GM23338 (cell line): ENCODE measurements around the gene SFRP5. TPM values are rescaled to one million over a fixed set of nuclear protein-coding genes. Genes with fewer than 3 reads are reported as not detected.

Source experiments
- ATAC-seq: fragments of 200-7000 bp; cut with Tn5 transposase; 3 replicates; pipeline ENCODE4 v1.9.1; 2020
- DNase-seq: peaks from one replicate; pipeline ENCODE4 v3.0.0-alpha.2; 2015; ENCODE audit warnings: low spot score
- H2AFZ ChIP-seq: fragments of 200-600 bp; sonication (generic); 2 replicates; pipeline ENCODE4 v1.8.0; 2016; ENCODE audit warnings: antibody characterized with exemption, mild to moderate bottlenecking, moderate library complexity
- H3F3A ChIP-seq: fragments of 200-600 bp; sonication (generic); replicated peaks from 2 replicates; pipeline ENCODE4 v1.8.0; 2017; ENCODE audit warnings: antibody characterized with exemption, mixed run types, low read depth
- H3K27ac ChIP-seq: fragments of 200-600 bp; sonication (generic); 2 replicates; pipeline ENCODE4 v1.6.1; 2016; ENCODE audit warnings: low read depth
- H3K27me3 ChIP-seq: fragments of 200-600 bp; sonication (generic); 2 replicates; pipeline ENCODE4 v1.8.0; 2016; ENCODE audit warnings: mild to moderate bottlenecking, mixed run types, moderate library complexity; ENCODE audit not compliant: insufficient read depth
- H3K36me3 ChIP-seq: fragments of 200-600 bp; sonication (generic); 2 replicates; pipeline ENCODE4 v1.8.0; 2016; ENCODE audit warnings: mild to moderate bottlenecking; ENCODE audit not compliant: insufficient read depth
- H3K4me1 ChIP-seq: fragments of 200-600 bp; sonication (generic); 2 replicates; pipeline ENCODE4 v1.8.0; 2016; ENCODE audit warnings: mild to moderate bottlenecking, moderate library complexity; ENCODE audit not compliant: insufficient read depth
- H3K4me2 ChIP-seq: fragments of 200-600 bp; sonication (generic); 2 replicates; pipeline ENCODE4 v1.7.1; 2017; ENCODE audit warnings: mixed run types
- H3K4me3 ChIP-seq: fragments of 200-600 bp; sonication (generic); 2 replicates; pipeline ENCODE4 v1.6.1; 2016; ENCODE audit warnings: mixed run types
- H3K79me2 ChIP-seq: fragments of 200-600 bp; sonication (generic); replicated peaks from 2 replicates; pipeline ENCODE4 v1.8.0; 2017; ENCODE audit warnings: mild to moderate bottlenecking; ENCODE audit not compliant: insufficient read depth
- H3K9me2 ChIP-seq: fragments of 200-600 bp; sonication (generic); 2 replicates; pipeline ENCODE4 v1.8.0; 2017; ENCODE audit not compliant: insufficient read depth
- H4K20me1 ChIP-seq: fragments of 200-600 bp; sonication (generic); replicated peaks from 2 replicates; pipeline ENCODE4 v1.8.0; 2017; ENCODE audit warnings: mild to moderate bottlenecking; ENCODE audit not compliant: insufficient read depth
- H3K27ac Mint-ChIP-seq: 2 replicates; pipeline ENCODE4 v1.8.0; 2020; ENCODE audit warnings: inconsistent platforms, mild to moderate bottlenecking, moderate library complexity, mixed read lengths
- H3K27me3 Mint-ChIP-seq: 3 replicates; pipeline ENCODE4 v1.8.0; 2022; ENCODE audit warnings: low read depth, mild to moderate bottlenecking, moderate library complexity, mixed read lengths, inconsistent platforms; ENCODE audit not compliant: insufficient read depth, poor library complexity
- H3K36me3 Mint-ChIP-seq: 3 replicates; pipeline ENCODE4 v1.8.0; 2021; ENCODE audit warnings: low read depth, mild to moderate bottlenecking, inconsistent platforms, moderate library complexity, mixed read lengths
- H3K4me1 Mint-ChIP-seq: 3 replicates; pipeline ENCODE4 v1.8.0; 2020; ENCODE audit warnings: mild to moderate bottlenecking, inconsistent platforms, mixed read lengths
- H3K4me3 Mint-ChIP-seq: 3 replicates; pipeline ENCODE4 v1.8.0; 2021; ENCODE audit warnings: moderate library complexity, mild to moderate bottlenecking, inconsistent platforms, mixed read lengths
- H3K9me3 Mint-ChIP-seq: 3 replicates; pipeline ENCODE4 v1.8.0; 2020; ENCODE audit warnings: moderate library complexity, mild to moderate bottlenecking, inconsistent platforms, mixed read lengths
- CREB1 ChIP-seq: fragments of 250-450 bp; sonication (Bioruptor Pico); IDR thresholded peaks from 2 replicates; pipeline ENCODE4 v1.5.0; 2020; ENCODE audit warnings: low read depth, mild to moderate bottlenecking, moderate library complexity
- EZH2phosphoT487 ChIP-seq: fragments of 200-600 bp; sonication (generic); IDR thresholded peaks from one replicate; pipeline ENCODE4 v1.8.1; 2018; ENCODE audit warnings: antibody characterized with exemption; ENCODE audit not compliant: unreplicated experiment
- JUNB ChIP-seq: IDR thresholded peaks from one replicate; pipeline ENCODE4 v1.6.1; 2016; ENCODE audit warnings: antibody characterized with exemption; ENCODE audit not compliant: unreplicated experiment
- NANOG ChIP-seq: IDR thresholded peaks from 2 replicates; pipeline ENCODE4 v1.6.1; 2016; ENCODE audit warnings: antibody characterized with exemption, borderline replicate concordance
- STAT1 ChIP-seq: IDR thresholded peaks from one replicate; pipeline ENCODE4 v1.6.1; 2016; ENCODE audit warnings: antibody characterized with exemption; ENCODE audit not compliant: unreplicated experiment
- ZNF114 ChIP-seq: fragments of 250-450 bp; sonication (Bioruptor Pico); IDR thresholded peaks from 2 replicates; pipeline ENCODE4 v1.5.0; 2020; ENCODE audit warnings: mild to moderate bottlenecking, moderate library complexity
- polyA plus RNA-seq: library from polyadenylated mRNA; unstranded; fragments of >200 nt; fragmentation: Nextera tagmentation; extraction: Ambion mirVana; gene quantifications from 2 replicates; pipeline ENCODE4 v1.2.1, GENCODE V29; 2016
- total RNA-seq: library from RNA; depleted of rRNA; stranded (reverse); fragments of >200 nt; shearing (Covaris generic); gene quantifications from 2 replicates; pipeline ENCODE4 v1.2.3, GENCODE V29; 2014
- TF ChIP-seq, protein P1 (sequence below): fragments of 250-450 bp; sonication (Bioruptor Pico); IDR thresholded peaks from 2 replicates; pipeline ENCODE4 v1.5.0; 2020; ENCODE audit warnings: mild to moderate bottlenecking, moderate library complexity
- TF ChIP-seq, protein P2 (sequence below), 2 experiments: fragments of 200-600 bp in 1 of 2; sonication (generic) in 1 of 2; conservative IDR thresholded peaks; 2 replicates each; pipeline versions ENCODE4 v1.5.1 to v1.6.1; 2016 to 2017; ENCODE audit warnings: antibody characterized with exemption in 2 of 2, low read depth in 2 of 2, mild to moderate bottlenecking in 2 of 2, moderate library complexity in 1 of 2
- TF ChIP-seq, protein P3 (sequence below): IDR thresholded peaks from 2 replicates; pipeline ENCODE4 v1.6.1; 2016; ENCODE audit warnings: antibody characterized with exemption
- TF ChIP-seq, protein P4 (sequence below): IDR thresholded peaks from one replicate; pipeline ENCODE4 v1.6.1; 2018; ENCODE audit warnings: antibody characterized with exemption; ENCODE audit not compliant: unreplicated experiment

Gene SFRP5
- total and polyA plus RNA-seq, 2 experiments from 2014 or later = 2.4 to 3.5 TPM

DNA sequence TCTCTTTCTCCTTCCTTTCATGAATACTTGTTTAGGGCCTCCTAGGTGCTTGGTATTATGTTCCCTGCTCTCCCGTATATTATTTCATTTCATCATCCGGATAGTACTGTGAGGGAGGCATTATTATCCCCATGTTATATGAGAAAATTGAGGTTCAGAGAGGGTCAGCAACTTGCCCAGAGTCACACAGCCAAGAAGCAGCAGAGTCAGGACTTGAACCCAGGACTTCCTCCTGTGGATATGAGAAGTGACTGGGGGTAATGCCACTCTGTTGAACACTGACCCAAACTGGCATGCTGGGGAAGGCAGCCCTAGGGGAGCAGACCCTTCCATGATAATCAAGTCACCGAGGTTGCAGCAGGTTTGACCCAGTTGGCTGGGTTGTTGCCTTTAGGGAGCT, 8.2 kb upstream of the SFRP5 start (continued):
- TF ChIP-seq, protein P1, sequence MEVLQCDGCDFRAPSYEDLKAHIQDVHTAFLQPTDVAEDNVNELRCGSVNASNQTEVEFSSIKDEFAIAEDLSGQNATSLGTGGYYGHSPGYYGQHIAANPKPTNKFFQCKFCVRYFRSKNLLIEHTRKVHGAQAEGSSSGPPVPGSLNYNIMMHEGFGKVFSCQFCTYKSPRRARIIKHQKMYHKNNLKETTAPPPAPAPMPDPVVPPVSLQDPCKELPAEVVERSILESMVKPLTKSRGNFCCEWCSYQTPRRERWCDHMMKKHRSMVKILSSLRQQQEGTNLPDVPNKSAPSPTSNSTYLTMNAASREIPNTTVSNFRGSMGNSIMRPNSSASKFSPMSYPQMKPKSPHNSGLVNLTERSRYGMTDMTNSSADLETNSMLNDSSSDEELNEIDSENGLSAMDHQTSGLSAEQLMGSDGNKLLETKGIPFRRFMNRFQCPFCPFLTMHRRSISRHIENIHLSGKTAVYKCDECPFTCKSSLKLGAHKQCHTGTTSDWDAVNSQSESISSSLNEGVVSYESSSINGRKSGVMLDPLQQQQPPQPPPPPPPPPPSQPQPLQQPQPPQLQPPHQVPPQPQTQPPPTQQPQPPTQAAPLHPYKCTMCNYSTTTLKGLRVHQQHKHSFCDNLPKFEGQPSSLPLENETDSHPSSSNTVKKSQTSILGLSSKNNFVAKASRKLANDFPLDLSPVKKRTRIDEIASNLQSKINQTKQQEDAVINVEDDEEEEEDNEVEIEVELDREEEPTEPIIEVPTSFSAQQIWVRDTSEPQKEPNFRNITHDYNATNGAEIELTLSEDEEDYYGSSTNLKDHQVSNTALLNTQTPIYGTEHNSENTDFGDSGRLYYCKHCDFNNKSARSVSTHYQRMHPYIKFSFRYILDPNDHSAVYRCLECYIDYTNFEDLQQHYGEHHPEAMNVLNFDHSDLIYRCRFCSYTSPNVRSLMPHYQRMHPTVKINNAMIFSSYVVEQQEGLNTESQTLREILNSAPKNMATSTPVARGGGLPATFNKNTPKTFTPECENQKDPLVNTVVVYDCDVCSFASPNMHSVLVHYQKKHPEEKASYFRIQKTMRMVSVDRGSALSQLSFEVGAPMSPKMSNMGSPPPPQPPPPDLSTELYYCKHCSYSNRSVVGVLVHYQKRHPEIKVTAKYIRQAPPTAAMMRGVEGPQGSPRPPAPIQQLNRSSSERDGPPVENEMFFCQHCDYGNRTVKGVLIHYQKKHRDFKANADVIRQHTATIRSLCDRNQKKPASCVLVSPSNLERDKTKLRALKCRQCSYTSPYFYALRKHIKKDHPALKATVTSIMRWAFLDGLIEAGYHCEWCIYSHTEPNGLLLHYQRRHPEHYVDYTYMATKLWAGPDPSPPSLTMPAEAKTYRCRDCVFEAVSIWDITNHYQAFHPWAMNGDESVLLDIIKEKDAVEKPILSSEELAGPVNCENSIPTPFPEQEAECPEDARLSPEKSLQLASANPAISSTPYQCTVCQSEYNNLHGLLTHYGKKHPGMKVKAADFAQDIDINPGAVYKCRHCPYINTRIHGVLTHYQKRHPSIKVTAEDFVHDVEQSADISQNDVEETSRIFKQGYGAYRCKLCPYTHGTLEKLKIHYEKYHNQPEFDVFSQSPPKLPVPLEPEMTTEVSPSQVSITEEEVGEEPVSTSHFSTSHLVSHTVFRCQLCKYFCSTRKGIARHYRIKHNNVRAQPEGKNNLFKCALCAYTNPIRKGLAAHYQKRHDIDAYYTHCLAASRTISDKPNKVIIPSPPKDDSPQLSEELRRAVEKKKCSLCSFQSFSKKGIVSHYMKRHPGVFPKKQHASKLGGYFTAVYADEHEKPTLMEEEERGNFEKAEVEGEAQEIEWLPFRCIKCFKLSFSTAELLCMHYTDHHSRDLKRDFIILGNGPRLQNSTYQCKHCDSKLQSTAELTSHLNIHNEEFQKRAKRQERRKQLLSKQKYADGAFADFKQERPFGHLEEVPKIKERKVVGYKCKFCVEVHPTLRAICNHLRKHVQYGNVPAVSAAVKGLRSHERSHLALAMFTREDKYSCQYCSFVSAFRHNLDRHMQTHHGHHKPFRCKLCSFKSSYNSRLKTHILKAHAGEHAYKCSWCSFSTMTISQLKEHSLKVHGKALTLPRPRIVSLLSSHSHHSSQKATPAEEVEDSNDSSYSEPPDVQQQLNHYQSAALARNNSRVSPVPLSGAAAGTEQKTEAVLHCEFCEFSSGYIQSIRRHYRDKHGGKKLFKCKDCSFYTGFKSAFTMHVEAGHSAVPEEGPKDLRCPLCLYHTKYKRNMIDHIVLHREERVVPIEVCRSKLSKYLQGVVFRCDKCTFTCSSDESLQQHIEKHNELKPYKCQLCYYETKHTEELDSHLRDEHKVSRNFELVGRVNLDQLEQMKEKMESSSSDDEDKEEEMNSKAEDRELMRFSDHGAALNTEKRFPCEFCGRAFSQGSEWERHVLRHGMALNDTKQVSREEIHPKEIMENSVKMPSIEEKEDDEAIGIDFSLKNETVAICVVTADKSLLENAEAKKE (CRISPR knock-in tag) = no peak
- TF ChIP-seq STAT1 = no peak
- TF ChIP-seq, protein P2, sequence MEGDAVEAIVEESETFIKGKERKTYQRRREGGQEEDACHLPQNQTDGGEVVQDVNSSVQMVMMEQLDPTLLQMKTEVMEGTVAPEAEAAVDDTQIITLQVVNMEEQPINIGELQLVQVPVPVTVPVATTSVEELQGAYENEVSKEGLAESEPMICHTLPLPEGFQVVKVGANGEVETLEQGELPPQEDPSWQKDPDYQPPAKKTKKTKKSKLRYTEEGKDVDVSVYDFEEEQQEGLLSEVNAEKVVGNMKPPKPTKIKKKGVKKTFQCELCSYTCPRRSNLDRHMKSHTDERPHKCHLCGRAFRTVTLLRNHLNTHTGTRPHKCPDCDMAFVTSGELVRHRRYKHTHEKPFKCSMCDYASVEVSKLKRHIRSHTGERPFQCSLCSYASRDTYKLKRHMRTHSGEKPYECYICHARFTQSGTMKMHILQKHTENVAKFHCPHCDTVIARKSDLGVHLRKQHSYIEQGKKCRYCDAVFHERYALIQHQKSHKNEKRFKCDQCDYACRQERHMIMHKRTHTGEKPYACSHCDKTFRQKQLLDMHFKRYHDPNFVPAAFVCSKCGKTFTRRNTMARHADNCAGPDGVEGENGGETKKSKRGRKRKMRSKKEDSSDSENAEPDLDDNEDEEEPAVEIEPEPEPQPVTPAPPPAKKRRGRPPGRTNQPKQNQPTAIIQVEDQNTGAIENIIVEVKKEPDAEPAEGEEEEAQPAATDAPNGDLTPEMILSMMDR (conservative IDR thresholded peaks at IDR 0.05; ENCODE audit: low read depth in 2 of 2) = no peak
- TF ChIP-seq EZH2phosphoT487 = no peak
- no peak for TF ChIP-seq JUNB
- no peak for TF ChIP-seq CREB1 (CRISPR knock-in tag)
- TF ChIP-seq NANOG = no peak

DNA sequence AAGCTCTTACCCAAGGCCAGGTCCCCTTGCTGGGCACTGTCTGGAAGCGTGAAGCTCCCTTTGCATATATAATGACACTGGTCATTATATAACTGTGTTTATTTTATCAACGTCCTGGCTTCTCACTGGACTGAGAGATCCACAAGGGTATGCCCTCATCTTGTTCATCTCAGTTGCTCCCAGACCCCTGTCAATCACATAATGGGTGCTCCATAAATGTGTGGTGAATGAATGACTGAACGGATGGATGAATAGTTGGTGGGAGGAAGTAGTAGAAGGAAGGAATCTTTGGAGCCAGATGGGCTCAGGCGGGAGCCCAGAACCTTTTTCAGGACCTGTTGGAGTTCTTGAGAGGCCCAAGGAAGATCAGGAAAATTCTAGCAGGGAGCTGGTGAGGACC, 7.7 kb upstream of the SFRP5 start:
- no peaks in the 10 kb centered on the region for H3K79me2 ChIP-seq
- DNase-seq (no peak), ATAC-seq (no peak)
- peaks cover 25% of the 10 kb centered on the region for H3K4me1 ChIP-seq
- no peaks in the 10 kb centered on the region for H3K9me2 ChIP-seq
- no peak overlapping the region for H3K27ac Mint-ChIP-seq
- no peaks in the 10 kb centered on the region for H3K9me3 Mint-ChIP-seq
- peaks cover 12% of the 10 kb centered on the region for H3K27me3 Mint-ChIP-seq
- TF ChIP-seq, protein P3, sequence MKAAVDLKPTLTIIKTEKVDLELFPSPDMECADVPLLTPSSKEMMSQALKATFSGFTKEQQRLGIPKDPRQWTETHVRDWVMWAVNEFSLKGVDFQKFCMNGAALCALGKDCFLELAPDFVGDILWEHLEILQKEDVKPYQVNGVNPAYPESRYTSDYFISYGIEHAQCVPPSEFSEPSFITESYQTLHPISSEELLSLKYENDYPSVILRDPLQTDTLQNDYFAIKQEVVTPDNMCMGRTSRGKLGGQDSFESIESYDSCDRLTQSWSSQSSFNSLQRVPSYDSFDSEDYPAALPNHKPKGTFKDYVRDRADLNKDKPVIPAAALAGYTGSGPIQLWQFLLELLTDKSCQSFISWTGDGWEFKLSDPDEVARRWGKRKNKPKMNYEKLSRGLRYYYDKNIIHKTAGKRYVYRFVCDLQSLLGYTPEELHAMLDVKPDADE = no peak
- TF ChIP-seq CREB1 (CRISPR knock-in tag) (no peak), ZNF114 (CRISPR knock-in tag) (no peak), NANOG (no peak), STAT1 (no peak)
- TF ChIP-seq, protein P4, sequence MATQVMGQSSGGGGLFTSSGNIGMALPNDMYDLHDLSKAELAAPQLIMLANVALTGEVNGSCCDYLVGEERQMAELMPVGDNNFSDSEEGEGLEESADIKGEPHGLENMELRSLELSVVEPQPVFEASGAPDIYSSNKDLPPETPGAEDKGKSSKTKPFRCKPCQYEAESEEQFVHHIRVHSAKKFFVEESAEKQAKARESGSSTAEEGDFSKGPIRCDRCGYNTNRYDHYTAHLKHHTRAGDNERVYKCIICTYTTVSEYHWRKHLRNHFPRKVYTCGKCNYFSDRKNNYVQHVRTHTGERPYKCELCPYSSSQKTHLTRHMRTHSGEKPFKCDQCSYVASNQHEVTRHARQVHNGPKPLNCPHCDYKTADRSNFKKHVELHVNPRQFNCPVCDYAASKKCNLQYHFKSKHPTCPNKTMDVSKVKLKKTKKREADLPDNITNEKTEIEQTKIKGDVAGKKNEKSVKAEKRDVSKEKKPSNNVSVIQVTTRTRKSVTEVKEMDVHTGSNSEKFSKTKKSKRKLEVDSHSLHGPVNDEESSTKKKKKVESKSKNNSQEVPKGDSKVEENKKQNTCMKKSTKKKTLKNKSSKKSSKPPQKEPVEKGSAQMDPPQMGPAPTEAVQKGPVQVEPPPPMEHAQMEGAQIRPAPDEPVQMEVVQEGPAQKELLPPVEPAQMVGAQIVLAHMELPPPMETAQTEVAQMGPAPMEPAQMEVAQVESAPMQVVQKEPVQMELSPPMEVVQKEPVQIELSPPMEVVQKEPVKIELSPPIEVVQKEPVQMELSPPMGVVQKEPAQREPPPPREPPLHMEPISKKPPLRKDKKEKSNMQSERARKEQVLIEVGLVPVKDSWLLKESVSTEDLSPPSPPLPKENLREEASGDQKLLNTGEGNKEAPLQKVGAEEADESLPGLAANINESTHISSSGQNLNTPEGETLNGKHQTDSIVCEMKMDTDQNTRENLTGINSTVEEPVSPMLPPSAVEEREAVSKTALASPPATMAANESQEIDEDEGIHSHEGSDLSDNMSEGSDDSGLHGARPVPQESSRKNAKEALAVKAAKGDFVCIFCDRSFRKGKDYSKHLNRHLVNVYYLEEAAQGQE = no peak
- no peak overlapping the region for H3K27ac ChIP-seq
- no peak overlapping the region for H3K4me3 ChIP-seq
- H3K4me1 Mint-ChIP-seq = peaks cover 27% of the 10 kb centered on the region
- no peaks in the 10 kb centered on the region for H4K20me1 ChIP-seq
- no peak overlapping the region for H3K4me3 Mint-ChIP-seq
- no peaks in the 10 kb centered on the region for H3F3A ChIP-seq
- H3K4me2 ChIP-seq = no peak overlapping the region
- no peaks in the 10 kb centered on the region for H3K27me3 ChIP-seq
- no peaks in the 10 kb centered on the region; the same call in 1 of the 2 replicates for H3K36me3 ChIP-seq
- no peak overlapping the region for H2AFZ ChIP-seq
- no peaks in the 10 kb centered on the region for H3K36me3 Mint-ChIP-seq
